ENCODE data around the gene ERCC1. TPM values are rescaled to one million over a fixed set of nuclear protein-coding genes. Genes with fewer than 3 reads are reported as not detected.

The ERCC1 gene
- total RNA-seq, 1 experiment from 2014 or later: 57.3 TPM

DNA sequence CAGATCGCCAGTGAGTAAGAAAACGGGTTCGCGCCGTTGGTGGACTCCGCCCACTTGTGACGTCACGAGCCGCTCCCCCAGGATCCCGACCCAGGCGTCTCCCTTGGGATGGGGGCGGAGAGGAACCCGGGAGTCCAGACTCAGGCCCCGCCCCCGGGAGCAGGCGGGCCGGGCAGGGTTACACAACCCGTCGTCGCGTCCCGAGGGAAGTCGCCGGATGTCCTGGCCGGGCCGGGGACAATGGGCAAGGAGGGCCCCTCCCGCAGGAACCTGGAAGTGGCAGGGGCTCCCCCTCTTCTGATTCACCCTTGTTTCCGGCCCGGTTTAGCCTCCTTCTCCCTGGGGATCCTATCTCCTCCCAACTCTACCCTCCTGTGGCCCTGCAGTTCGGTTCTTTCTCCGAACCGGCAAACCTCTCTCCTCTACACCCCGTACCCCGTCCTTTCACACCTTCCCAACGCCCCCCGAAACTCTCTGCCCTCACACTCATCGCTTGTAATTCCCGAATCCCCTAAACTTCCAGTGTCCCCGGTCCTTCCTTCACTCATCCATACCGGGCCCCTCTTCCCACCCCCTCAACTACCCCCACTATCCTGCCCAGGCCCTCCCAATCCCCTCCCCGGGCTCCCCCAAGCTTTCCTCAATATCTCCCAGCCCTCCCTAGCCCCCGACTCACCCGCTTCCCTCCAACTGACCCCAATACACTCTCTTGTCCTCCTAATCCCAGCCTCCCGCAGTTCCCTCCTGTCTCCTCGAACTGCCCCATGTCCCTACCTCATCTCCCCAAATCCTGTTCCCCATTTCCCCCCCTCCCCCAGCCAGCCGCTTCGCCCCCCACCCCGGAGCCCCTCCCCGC is 20.0 kb upstream of the ERCC1 start:
- H2AFZ ChIP-seq (ENCODE audit: low read length): peak overlapping the region; percentile 45; the same call in 1 of the 2 replicates
- peak overlapping the region; percentile 86 for H3K27ac ChIP-seq (ENCODE audit: low read length)
- H3K9me2 ChIP-seq (replicated peaks; ENCODE audit: low read length): no peaks in the 10 kb centered on the region
- TF ChIP-seq CTCF (conservative IDR thresholded peaks at IDR 0.05; ENCODE audit: low read depth, low read length): no peak
- TF ChIP-seq EZH2 (IDR thresholded peaks at IDR 0.05; ENCODE audit: low read length, unreplicated experiment): no peak
- no peak for TF ChIP-seq EZH2phosphoT487 (IDR thresholded peaks at IDR 0.05; ENCODE audit: borderline replicate concordance, low read length)
- H4K20me1 ChIP-seq (ENCODE audit: low read length): no peaks in the 10 kb centered on the region
- H3K36me3 ChIP-seq (ENCODE audit: low read depth, low read length): no peaks in the 10 kb centered on the region
- H3K4me3 ChIP-seq (ENCODE audit: low read length): peak overlapping the region; percentile 62
- H3K9me3 ChIP-seq (ENCODE audit: low read length): no peaks in the 10 kb centered on the region
- H3K27me3 ChIP-seq (ENCODE audit: low read length): no peaks in the 10 kb centered on the region
- H3K79me2 ChIP-seq (ENCODE audit: low read length): no peaks in the 10 kb centered on the region
- intact Hi-C loops (cut with micrococcal nuclease): no loop called here
- POLR2A ChIA-PET (ENCODE audit: unreplicated experiment): no interaction called here
- ATAC-seq (peak; percentile 79), DNase-seq (peak; percentile 93)
- peak overlapping the region; percentile 85 for H3K9ac ChIP-seq (ENCODE audit: low read length)
- peak overlapping the region; percentile 87 for H3K4me2 ChIP-seq (ENCODE audit: low read length)
- BruUV-seq (replicated peaks): TSS peak; percentile 59
- CTCF ChIA-PET: no interaction called here
- no peaks in the 10 kb centered on the region for H3F3A ChIP-seq (ENCODE audit: low read length, unreplicated experiment)
- H3K4me1 ChIP-seq (ENCODE audit: insufficient read depth, low read length): peaks cover 16% of the 10 kb centered on the region

- TSS peak; percentile 63 for BruUV-seq (replicated peaks)
These were observed 19.2 kb upstream of the ERCC1 start for GRCh38 chr19:45442778-45443461.

More at GRCh38 chr19:45442778-45443461, 19.2 kb upstream of the ERCC1 start:
- no peak for TF ChIP-seq CTCF (conservative IDR thresholded peaks at IDR 0.05; ENCODE audit: low read depth, low read length)
- no peak for TF ChIP-seq EZH2phosphoT487 (IDR thresholded peaks at IDR 0.05; ENCODE audit: borderline replicate concordance, low read length)
- no peak for TF ChIP-seq EZH2 (IDR thresholded peaks at IDR 0.05; ENCODE audit: low read length, unreplicated experiment)
- ChIA-PET POLR2A (ENCODE audit: unreplicated experiment) (no interaction called here), CTCF (interaction anchor here (0.5 kb wide), 1 partner anchor 74 kb away, joined by 10 read pairs; no protein-coding TSS in a partner anchor)
- Histone ChIP-seq H3K4me2 (ENCODE audit: low read length) (peak overlapping the region; percentile 87), H3K9me2 (replicated peaks; ENCODE audit: low read length) (no peaks in the 10 kb centered on the region), H3K79me2 (ENCODE audit: low read length) (no peaks in the 10 kb centered on the region), H3K27ac (ENCODE audit: low read length) (peak overlapping the region; percentile 38; the same call in 1 of the 2 replicates), H4K20me1 (ENCODE audit: low read length) (no peaks in the 10 kb centered on the region), H2AFZ (ENCODE audit: low read length) (0 out of 2 replicates have a peak overlapping the region, but pooled peaks have one; percentile 45), H3K9ac (ENCODE audit: low read length) (peak overlapping the region; percentile 36), H3K4me1 (ENCODE audit: insufficient read depth, low read length) (peaks cover 14% of the 10 kb centered on the region), H3F3A (ENCODE audit: low read length, unreplicated experiment) (no peaks in the 10 kb centered on the region), H3K27me3 (ENCODE audit: low read length) (no peaks in the 10 kb centered on the region), H3K36me3 (ENCODE audit: low read depth, low read length) (no peaks in the 10 kb centered on the region), H3K4me3 (ENCODE audit: low read length) (peak overlapping the region; percentile 62), H3K9me3 (ENCODE audit: low read length) (no peaks in the 10 kb centered on the region)
- peak; percentile 19 for DNase-seq
- intact Hi-C loops (cut with micrococcal nuclease): no loop called here
- peak; percentile 3; the same call in 1 of the 2 replicates for ATAC-seq

All from PC-3 (cell line).